ENCODE results near the gene ECE1. TPM values are rescaled to one million over a fixed set of nuclear protein-coding genes. Genes with fewer than 3 reads are reported as not detected.
"Not testable (repeated sequence)": the region's sequence is repeated elsewhere in the genome, so short reads cannot be mapped to it uniquely, and the experiment has no call there.

The ECE1 gene
- total RNA-seq, 4 donors from 2014 or later: 55.9 to 149 (median 112) TPM

DNA sequence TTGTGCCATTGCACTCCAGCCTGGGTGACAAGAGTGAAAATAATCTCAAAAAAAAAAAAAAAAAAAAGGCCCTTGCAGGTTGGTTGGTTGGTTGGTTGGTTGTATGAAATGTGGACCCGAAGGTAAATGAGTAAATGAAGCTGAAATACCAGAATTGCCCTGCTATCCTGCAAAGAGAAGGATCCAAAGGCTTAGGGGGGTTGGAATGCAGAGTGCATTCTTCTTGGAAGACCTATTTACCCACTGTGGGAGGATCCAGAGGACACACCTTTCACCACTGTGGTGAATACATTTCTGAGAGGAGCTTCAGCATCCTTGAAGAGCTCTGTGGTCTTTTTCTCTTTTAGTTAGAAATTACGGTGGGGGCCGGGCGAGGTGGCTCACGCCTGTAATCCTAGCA is 84.8 kb downstream of the ECE1 start:
- TF ChIP-seq, protein P1, sequence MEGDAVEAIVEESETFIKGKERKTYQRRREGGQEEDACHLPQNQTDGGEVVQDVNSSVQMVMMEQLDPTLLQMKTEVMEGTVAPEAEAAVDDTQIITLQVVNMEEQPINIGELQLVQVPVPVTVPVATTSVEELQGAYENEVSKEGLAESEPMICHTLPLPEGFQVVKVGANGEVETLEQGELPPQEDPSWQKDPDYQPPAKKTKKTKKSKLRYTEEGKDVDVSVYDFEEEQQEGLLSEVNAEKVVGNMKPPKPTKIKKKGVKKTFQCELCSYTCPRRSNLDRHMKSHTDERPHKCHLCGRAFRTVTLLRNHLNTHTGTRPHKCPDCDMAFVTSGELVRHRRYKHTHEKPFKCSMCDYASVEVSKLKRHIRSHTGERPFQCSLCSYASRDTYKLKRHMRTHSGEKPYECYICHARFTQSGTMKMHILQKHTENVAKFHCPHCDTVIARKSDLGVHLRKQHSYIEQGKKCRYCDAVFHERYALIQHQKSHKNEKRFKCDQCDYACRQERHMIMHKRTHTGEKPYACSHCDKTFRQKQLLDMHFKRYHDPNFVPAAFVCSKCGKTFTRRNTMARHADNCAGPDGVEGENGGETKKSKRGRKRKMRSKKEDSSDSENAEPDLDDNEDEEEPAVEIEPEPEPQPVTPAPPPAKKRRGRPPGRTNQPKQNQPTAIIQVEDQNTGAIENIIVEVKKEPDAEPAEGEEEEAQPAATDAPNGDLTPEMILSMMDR (IDR thresholded peaks at IDR 0.05): no peak
- no peak for TF ChIP-seq POLR2A (IDR thresholded peaks at IDR 0.05)
- no peak for TF ChIP-seq EP300 (IDR thresholded peaks at IDR 0.05; ENCODE audit: low read depth)
- no peak for TF ChIP-seq POLR2AphosphoS5 (IDR thresholded peaks at IDR 0.05)
- WGBS, 2 donors (ENCODE audit: low coverage in 1 of 2): 91 to 100% methylated on average over 1 to 5 of the region's 5 CpGs
- no peaks in the 10 kb centered on the region for H3K4me1 ChIP-seq
- intact Hi-C loops (cut with DNase I; ENCODE audit: low total_unique reads) (no loop called here), in situ Hi-C loops (cut with MboI; ENCODE audit: low pct_ligation_motif_present in 1 of 4, low pct_unique_long_range_greater_than_20kb in 1 of 4, low sequenced_read_pairs in 3 of 4) (loop anchor here in 2 of 4 donors (25.0 kb wide), 2 partner anchors 518 to 668 kb away; no protein-coding TSS in a partner anchor)
- H3K4me3 ChIP-seq: no peak overlapping the region
- H3K36me3 ChIP-seq: no peaks in the 10 kb centered on the region
- no peaks in the 10 kb centered on the region for H3K9me3 ChIP-seq
- H3K27ac ChIP-seq: no peak overlapping the region
- DNase-seq: no peak
- no peaks in the 10 kb centered on the region for H3K27me3 ChIP-seq

DNA sequence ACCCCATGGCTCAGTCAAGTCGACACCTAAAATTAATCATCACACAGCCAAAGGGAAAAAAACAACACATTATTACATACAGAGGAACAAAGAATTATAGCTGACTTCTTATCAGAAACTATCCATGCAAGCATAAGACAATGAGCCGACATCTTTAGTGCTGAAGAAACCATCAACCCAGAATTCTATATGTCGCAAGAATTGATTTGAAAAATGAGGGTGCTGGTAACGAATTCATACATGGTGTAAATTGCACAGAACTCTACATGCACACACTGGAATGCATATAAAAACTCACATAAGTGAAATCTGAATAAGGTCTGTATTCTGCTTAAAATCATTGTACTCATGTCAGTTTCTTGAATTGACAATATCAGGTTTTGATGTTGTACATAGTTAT is 88.6 kb downstream of the ECE1 start:
- Histone ChIP-seq H3K27me3 (no peaks in the 10 kb centered on the region), H3K36me3 (no peaks in the 10 kb centered on the region), H3K27ac (no peak overlapping the region), H3K4me1 (no peaks in the 10 kb centered on the region), H3K4me3 (no peak overlapping the region), H3K9me3 (no peaks in the 10 kb centered on the region)
- DNase-seq: no peak
- TF ChIP-seq POLR2AphosphoS5 (IDR thresholded peaks at IDR 0.05): no peak
- in situ Hi-C loops (cut with MboI; ENCODE audit: low pct_ligation_motif_present in 1 of 4, low pct_unique_long_range_greater_than_20kb in 1 of 4, low sequenced_read_pairs in 3 of 4) (loop anchor here in 2 of 4 donors (25.0 kb wide), 2 partner anchors 514 to 664 kb away; no protein-coding TSS in a partner anchor), intact Hi-C loops (cut with DNase I; ENCODE audit: low total_unique reads) (loop anchor here (2.0 kb wide), 1 partner anchor 229 kb away; no protein-coding TSS in a partner anchor)
- WGBS, 2 donors (ENCODE audit: low coverage in 1 of 2): 93 to 98% methylated on average over 3 to 4 of the region's 4 CpGs

- WGBS, 2 donors (ENCODE audit: low coverage in 1 of 2): 93% methylated on average over 5 of the region's 5 CpGs; no CpG with 5 or more reads in 1 of the 2 donors
- in situ Hi-C loops (cut with MboI; ENCODE audit: low pct_ligation_motif_present in 1 of 4, low pct_unique_long_range_greater_than_20kb in 1 of 4, low sequenced_read_pairs in 3 of 4): loop anchor here in 2 of 4 donors (25.0 kb wide), 2 partner anchors 514 to 664 kb away; no protein-coding TSS in a partner anchor
- not testable (repeated sequence) for H3K4me3 ChIP-seq, H3K4me1 ChIP-seq, H3K36me3 ChIP-seq, DNase-seq, H3K27me3 ChIP-seq, H3K9me3 ChIP-seq, H3K27ac ChIP-seq
- intact Hi-C loops (cut with DNase I; ENCODE audit: low total_unique reads): loop anchor here (2.0 kb wide), 1 partner anchor 228 kb away; no protein-coding TSS in a partner anchor
These were observed 89.0 kb downstream of the ECE1 start for GRCh38 chr1:21201238-21201637.

DNA sequence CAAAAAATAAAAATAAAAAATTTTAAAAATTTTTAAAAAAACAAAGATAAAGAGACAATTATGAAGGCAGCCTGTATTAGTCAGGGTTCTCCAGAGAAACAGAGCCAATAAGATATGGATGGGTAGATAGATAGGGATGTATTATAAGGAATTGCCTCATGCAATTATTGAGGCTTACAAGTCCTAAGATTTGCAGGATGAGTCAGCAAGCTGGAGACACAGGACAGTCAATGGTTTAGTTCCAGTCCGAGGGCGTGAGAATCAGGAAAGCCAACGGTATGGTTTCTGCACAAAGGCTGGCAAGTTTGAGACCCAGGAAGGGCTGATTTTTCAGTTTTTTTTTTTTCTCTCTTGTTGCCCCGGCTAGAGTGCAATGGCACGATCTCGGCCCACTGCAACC is 89.5 kb downstream of the ECE1 start:
- DNase-seq: no peak
- H3K4me3 ChIP-seq: no peak overlapping the region
- H3K4me1 ChIP-seq: no peaks in the 10 kb centered on the region
- no peak overlapping the region for H3K27ac ChIP-seq
- H3K9me3 ChIP-seq: no peaks in the 10 kb centered on the region
- H3K36me3 ChIP-seq: no peaks in the 10 kb centered on the region
- in situ Hi-C loops (cut with MboI; ENCODE audit: low pct_ligation_motif_present in 1 of 4, low pct_unique_long_range_greater_than_20kb in 1 of 4, low sequenced_read_pairs in 3 of 4) (loop anchor here in 2 of 4 donors (25.0 kb wide), 2 partner anchors 513 to 663 kb away; no protein-coding TSS in a partner anchor), intact Hi-C loops (cut with DNase I; ENCODE audit: low total_unique reads) (loop anchor here (2.0 kb wide), 1 partner anchor 228 kb away; no protein-coding TSS in a partner anchor)
- TF ChIP-seq EP300 (IDR thresholded peaks at IDR 0.05; ENCODE audit: low read depth): no peak
- no peak for TF ChIP-seq POLR2A (IDR thresholded peaks at IDR 0.05)
- TF ChIP-seq, protein P1 (IDR thresholded peaks at IDR 0.05): no peak
- no peak for TF ChIP-seq POLR2AphosphoS5 (IDR thresholded peaks at IDR 0.05)
- WGBS, 2 donors (ENCODE audit: low coverage in 1 of 2): 80 to 89% methylated on average over 3 to 6 of the region's 6 CpGs
- H3K27me3 ChIP-seq: no peaks in the 10 kb centered on the region

- 65 to 66% methylated on average over 2 to 4 of the region's 4 CpGs for WGBS, 2 donors (ENCODE audit: low coverage in 1 of 2)
- no peaks in the 10 kb centered on the region for H3K9me3 ChIP-seq
- H3K4me3 ChIP-seq: no peak overlapping the region
- H3K27ac ChIP-seq: no peak overlapping the region
- in situ Hi-C loops (cut with MboI; ENCODE audit: low pct_ligation_motif_present in 1 of 4, low pct_unique_long_range_greater_than_20kb in 1 of 4, low sequenced_read_pairs in 3 of 4) (loop anchor here (10.0 to 25.0 kb wide), 4 partner anchors 214 to 512 kb away; no protein-coding TSS in a partner anchor), intact Hi-C loops (cut with DNase I; ENCODE audit: low total_unique reads) (loop anchor here (5.0 kb wide), 1 partner anchor 502 kb away; no protein-coding TSS in a partner anchor)
- H3K27me3 ChIP-seq: no peaks in the 10 kb centered on the region
- H3K4me1 ChIP-seq: peaks cover 0 to 13% (median 0%) of the 10 kb centered on the region in 4 donors
- no peaks in the 10 kb centered on the region for H3K36me3 ChIP-seq
- DNase-seq: no peak
- TF ChIP-seq POLR2A (IDR thresholded peaks at IDR 0.05) (no peak), POLR2AphosphoS5 (IDR thresholded peaks at IDR 0.05) (no peak), EP300 (IDR thresholded peaks at IDR 0.05; ENCODE audit: low read depth) (no peak)
- TF ChIP-seq, protein P1 (IDR thresholded peaks at IDR 0.05): no peak
These were observed 91.3 kb downstream of the ECE1 start for GRCh38 chr1:21198929-21199328.

All from transverse colon (tissue), 4 donors.